ENCODE measurements around the gene CACNB4.
A peak's percentile ranks its signal among the peaks of the same experiment; 100 is the strongest.

CACNB4 gene

DNA sequence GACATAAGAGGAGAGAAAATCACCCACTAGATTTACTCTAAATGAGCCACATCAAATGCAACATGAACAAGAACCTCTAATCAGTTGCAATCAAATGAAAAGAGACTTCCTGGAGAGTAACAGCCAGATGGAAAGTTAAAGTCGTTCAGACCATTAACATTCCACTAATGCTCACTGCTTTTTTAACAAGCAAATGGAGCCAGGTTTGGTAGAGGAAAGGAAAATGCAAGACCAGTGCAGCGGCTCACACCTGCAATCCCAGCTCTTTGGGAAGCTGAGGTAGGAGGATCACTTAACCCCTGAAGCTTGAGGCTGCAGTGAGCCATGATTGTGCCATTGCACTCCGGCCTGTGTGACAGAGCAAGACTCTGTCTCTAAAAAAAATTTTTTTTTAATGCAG, 48.5 kb downstream of the CACNB4 start:
- DNase-seq (ENCODE audit: low read depth) = no peak
- TF ChIP-seq, protein P1, sequence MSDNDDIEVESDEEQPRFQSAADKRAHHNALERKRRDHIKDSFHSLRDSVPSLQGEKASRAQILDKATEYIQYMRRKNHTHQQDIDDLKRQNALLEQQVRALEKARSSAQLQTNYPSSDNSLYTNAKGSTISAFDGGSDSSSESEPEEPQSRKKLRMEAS (IDR thresholded peaks at IDR 0.05; ENCODE audit: low read depth, low read length) = no peak
- TF ChIP-seq, protein P2, sequence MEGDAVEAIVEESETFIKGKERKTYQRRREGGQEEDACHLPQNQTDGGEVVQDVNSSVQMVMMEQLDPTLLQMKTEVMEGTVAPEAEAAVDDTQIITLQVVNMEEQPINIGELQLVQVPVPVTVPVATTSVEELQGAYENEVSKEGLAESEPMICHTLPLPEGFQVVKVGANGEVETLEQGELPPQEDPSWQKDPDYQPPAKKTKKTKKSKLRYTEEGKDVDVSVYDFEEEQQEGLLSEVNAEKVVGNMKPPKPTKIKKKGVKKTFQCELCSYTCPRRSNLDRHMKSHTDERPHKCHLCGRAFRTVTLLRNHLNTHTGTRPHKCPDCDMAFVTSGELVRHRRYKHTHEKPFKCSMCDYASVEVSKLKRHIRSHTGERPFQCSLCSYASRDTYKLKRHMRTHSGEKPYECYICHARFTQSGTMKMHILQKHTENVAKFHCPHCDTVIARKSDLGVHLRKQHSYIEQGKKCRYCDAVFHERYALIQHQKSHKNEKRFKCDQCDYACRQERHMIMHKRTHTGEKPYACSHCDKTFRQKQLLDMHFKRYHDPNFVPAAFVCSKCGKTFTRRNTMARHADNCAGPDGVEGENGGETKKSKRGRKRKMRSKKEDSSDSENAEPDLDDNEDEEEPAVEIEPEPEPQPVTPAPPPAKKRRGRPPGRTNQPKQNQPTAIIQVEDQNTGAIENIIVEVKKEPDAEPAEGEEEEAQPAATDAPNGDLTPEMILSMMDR (IDR thresholded peaks at IDR 0.05; ENCODE audit: low read depth, low read length) = no peak
- TF ChIP-seq POLR2A (IDR thresholded peaks at IDR 0.05; ENCODE audit: extremely low read depth, insufficient read length) = no peak
- TF ChIP-seq MYC (IDR thresholded peaks at IDR 0.05; ENCODE audit: low read depth, low read length) = no peak
- H3K4me3 ChIP-seq (ENCODE audit: low read depth, low read length) = no peak overlapping the region

DNA sequence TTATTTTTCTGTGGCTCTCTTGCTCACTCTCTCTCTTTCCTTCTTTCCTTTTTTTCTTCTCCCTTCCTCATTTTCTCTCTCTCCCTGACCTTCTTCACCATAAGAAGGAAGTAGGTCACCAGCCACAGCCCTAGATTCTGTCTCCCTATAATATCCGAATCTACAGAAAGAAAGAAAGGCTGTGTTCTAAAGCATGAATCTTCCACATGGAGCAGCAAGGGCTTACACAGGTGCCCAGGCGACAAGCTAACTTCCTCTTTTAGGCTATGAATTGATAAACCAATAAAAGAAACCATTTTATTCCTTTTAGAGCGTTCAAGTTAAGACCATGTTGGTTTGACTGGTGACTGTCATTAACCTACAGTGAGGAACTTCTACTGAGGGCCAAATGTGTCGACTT, 49.3 kb downstream of the CACNB4 start:
- DNase-seq (ENCODE audit: low read depth) = peak; percentile 34
- H3K4me3 ChIP-seq (ENCODE audit: low read depth, low read length) = no peak overlapping the region
- TF ChIP-seq, protein P2 (IDR thresholded peaks at IDR 0.05; ENCODE audit: low read depth, low read length) = no peak
- no peak for TF ChIP-seq MYC (IDR thresholded peaks at IDR 0.05; ENCODE audit: low read depth, low read length)
- TF ChIP-seq, protein P1 (IDR thresholded peaks at IDR 0.05; ENCODE audit: low read depth, low read length) = no peak
- no peak for TF ChIP-seq POLR2A (IDR thresholded peaks at IDR 0.05; ENCODE audit: extremely low read depth, insufficient read length)

DNA sequence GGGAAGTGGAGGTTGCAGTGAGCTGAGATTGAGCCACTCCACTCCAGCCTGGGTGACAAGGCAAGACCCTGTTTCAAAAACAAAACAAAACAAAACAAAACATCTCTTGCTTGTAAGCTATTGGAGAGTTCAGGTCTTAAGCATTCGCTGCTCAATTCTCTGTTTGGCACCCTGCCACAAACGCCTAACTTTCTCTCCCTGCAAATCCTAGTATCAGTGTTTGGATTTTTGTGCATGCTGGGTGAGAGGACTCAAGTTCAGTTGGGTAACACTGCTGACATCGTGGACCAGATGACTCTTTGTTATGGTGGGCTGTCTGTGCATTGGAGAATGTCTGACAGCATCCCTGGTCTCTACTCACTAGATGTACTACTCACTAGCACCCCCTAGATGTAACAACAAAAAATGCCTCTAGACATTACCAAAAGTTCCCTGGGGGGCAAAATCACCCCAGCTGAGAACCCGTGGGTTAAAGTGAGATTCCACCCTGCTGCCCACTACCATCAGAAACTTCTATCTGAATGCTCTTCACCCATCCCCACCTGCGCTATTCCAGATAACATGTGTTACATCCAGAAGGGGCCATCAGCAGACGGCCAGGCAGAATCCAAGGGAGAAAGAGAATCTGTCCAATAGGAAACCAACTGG, 50.9 kb downstream of the CACNB4 start:
- no peak overlapping the region for H3K4me3 ChIP-seq (ENCODE audit: low read depth, low read length)
- DNase-seq (ENCODE audit: low read depth) = peak; percentile 45
- no peak for TF ChIP-seq POLR2A (IDR thresholded peaks at IDR 0.05; ENCODE audit: extremely low read depth, insufficient read length)
- TF ChIP-seq, protein P2 (IDR thresholded peaks at IDR 0.05; ENCODE audit: low read depth, low read length) = peak; percentile 43

DNA sequence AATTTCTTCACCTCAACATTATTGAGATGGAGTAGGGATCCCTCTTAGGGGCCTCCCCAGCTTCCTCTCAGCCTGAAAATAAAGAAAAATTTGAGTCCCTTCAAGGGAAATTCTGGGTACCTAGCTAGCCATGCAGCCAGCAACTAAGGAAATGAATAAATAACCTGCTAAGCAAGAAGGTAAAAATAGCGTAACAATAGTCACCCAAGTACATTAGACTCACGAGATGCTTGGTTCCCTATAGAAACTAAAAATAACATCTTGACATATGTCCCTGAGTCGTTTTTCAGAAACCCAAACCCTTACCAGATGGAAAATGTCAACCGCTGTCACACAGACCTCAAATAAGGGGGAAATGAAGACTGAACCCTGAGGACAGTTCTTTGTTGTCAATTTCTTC, 51.9 kb downstream of the CACNB4 start:
- DNase-seq (ENCODE audit: low read depth) = no peak
- H3K4me3 ChIP-seq (ENCODE audit: low read depth, low read length) = no peak overlapping the region
- TF ChIP-seq POLR2A (IDR thresholded peaks at IDR 0.05; ENCODE audit: extremely low read depth, insufficient read length) (no peak), MYC (IDR thresholded peaks at IDR 0.05; ENCODE audit: low read depth, low read length) (no peak)
- TF ChIP-seq, protein P1 (IDR thresholded peaks at IDR 0.05; ENCODE audit: low read depth, low read length) = no peak
- TF ChIP-seq, protein P2 (IDR thresholded peaks at IDR 0.05; ENCODE audit: low read depth, low read length) = no peak

DNA sequence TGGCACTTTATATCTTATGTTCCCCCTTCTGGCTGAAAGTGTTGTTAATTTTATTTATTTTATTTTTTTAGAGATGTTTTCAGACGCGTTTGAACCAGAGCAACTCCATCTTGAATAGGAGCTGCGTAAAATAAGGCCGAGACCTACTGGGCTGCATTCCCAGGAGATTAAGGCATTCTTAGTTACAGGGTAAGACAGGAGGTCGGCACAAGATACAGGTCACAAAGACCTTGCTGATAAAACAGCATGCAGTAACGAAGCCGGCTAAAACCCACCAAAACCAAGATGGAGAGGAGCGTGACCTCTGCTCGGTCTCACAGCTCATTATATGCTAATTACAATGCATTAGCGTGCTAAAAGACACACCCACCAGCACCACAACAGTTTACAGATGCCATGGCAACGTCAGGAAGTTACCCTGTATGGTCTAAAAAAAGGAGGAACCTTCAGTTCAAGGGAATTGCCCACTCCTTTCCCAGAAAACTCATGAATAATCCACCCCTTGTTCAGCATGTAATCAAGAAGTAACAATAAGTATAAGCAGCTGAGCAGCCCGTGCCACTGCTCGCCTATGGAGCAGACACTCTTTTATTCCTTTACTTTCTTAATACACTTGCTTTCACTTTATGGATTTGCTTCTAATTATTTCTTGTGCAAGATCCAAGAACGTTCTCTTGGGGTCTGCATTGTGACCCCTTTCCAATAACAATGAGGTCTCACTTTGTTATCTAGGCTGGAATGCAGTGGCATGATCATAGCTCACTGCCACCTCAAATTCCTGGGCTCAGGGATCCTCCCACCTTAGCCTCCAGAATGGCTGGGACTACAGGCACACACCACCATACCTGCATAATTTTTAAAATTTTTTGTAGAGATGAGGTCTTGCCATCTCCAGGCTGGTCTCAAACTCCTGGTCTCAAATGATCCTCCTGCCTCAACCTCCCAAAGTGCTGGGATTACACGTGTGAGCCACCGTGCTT, 55.9 kb downstream of the CACNB4 start:
- DNase-seq (ENCODE audit: low read depth) = no peak
- TF ChIP-seq POLR2A (IDR thresholded peaks at IDR 0.05; ENCODE audit: extremely low read depth, insufficient read length) (no peak), MYC (IDR thresholded peaks at IDR 0.05; ENCODE audit: low read depth, low read length) (no peak)
- TF ChIP-seq, protein P1 (IDR thresholded peaks at IDR 0.05; ENCODE audit: low read depth, low read length) = no peak
- TF ChIP-seq, protein P2 (IDR thresholded peaks at IDR 0.05; ENCODE audit: low read depth, low read length) = no peak
- no peak overlapping the region for H3K4me3 ChIP-seq (ENCODE audit: low read depth, low read length)

Measured in NB4 (cell line).